HG02763 (cell line): ENCODE measurements around the gene TMEM134.
A peak's percentile ranks its signal among the peaks of the same experiment; 100 is the strongest.

Source experiments
- ATAC-seq: cut with Tn5 transposase; IDR thresholded peaks from one replicate; pipeline ENCODE4 v1.9.1; 2021; ENCODE audit warnings: mild to moderate bottlenecking, moderate library complexity; ENCODE audit not compliant: unreplicated experiment

The TMEM134 gene

GRCh38 chr11:67440229-67441097 lies 28.6 kb downstream of the TMEM134 start:
- ATAC-seq: no peak

- no peak for ATAC-seq
Observed at GRCh38 chr11:67439321-67440228, 29.5 kb downstream of the TMEM134 start.

- no peak for ATAC-seq
Observed at GRCh38 chr11:67438158-67438902, 30.7 kb downstream of the TMEM134 start.

- ATAC-seq: no peak
Observed at GRCh38 chr11:67437809-67438157, 31.3 kb downstream of the TMEM134 start.

GRCh38 chr11:67437082-67437808 lies 31.8 kb downstream of the TMEM134 start, which contains the start of gene PTPRCAP:
PTPRCAP (minus strand) TSS chr11:67437682; CDS start chr11:67437619, 63 bp downstream.
- ATAC-seq: no peak

- ATAC-seq: peak; percentile 27
Observed at GRCh38 chr11:67436459-67437081, 32.5 kb downstream of the TMEM134 start.

- no peak for ATAC-seq
Observed at GRCh38 chr11:67435727-67436458, 33.2 kb downstream of the TMEM134 start.

- no peak for ATAC-seq
Observed at GRCh38 chr11:67435031-67435726, 33.9 kb downstream of the TMEM134 start.

GRCh38 chr11:67434395-67434881 lies 34.6 kb downstream of the TMEM134 start:
- ATAC-seq: no peak

GRCh38 chr11:67433536-67434394 lies 35.3 kb downstream of the TMEM134 start:
- ATAC-seq: no peak

GRCh38 chr11:67432655-67433349 lies 36.2 kb downstream of the TMEM134 start:
- no peak for ATAC-seq

GRCh38 chr11:67431346-67432249 lies 37.5 kb downstream of the TMEM134 start:
- ATAC-seq: no peak

GRCh38 chr11:67429722-67430121 lies 39.3 kb downstream of the TMEM134 start:
- no peak for ATAC-seq

- no peak for ATAC-seq
Observed at GRCh38 chr11:67429038-67429668, 39.9 kb downstream of the TMEM134 start.
